ENCODE data around the gene TBP.

DNA sequence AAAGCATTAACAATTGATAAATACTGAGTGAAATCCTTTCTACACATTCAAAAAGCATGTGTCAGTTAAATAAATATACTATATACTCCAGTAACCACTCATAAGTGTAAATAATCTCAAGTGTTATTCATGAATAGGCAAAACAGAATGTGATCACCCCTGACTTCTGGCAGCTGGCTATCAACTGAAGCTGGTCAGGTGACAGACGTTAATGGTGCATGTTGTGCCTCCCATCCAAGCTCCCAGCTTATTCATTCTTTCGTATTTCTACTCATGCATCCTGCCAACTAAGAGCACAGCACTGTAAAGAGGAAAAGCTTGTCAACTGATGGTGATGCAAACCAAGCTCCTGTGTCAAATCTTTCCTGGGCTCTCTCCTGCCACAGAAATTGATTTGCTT, 8.8 kb upstream of the TBP start:
- TF ChIP-seq, protein P1, sequence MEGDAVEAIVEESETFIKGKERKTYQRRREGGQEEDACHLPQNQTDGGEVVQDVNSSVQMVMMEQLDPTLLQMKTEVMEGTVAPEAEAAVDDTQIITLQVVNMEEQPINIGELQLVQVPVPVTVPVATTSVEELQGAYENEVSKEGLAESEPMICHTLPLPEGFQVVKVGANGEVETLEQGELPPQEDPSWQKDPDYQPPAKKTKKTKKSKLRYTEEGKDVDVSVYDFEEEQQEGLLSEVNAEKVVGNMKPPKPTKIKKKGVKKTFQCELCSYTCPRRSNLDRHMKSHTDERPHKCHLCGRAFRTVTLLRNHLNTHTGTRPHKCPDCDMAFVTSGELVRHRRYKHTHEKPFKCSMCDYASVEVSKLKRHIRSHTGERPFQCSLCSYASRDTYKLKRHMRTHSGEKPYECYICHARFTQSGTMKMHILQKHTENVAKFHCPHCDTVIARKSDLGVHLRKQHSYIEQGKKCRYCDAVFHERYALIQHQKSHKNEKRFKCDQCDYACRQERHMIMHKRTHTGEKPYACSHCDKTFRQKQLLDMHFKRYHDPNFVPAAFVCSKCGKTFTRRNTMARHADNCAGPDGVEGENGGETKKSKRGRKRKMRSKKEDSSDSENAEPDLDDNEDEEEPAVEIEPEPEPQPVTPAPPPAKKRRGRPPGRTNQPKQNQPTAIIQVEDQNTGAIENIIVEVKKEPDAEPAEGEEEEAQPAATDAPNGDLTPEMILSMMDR (IDR thresholded peaks at IDR 0.05; ENCODE audit: low read depth, low read length, poor library complexity, severe bottlenecking) = no peak
- no peak for TF ChIP-seq EZH2phosphoT487 (IDR thresholded peaks at IDR 0.05; ENCODE audit: borderline replicate concordance, low read length)
